Neural progenitor cell (in vitro differentiated cells): ENCODE data around the gene TSEN54. TPM values are rescaled to one million over a fixed set of nuclear protein-coding genes. Genes with fewer than 3 reads are reported as not detected.

Source experiments
- DNase-seq: peaks from one replicate; pipeline ENCODE4 v3.0.0-alpha.2; 2016; ENCODE audit warnings: low spot score
- H2AFZ ChIP-seq: fragments of 200-600 bp; sonication (generic); replicated peaks from 2 replicates; pipeline ENCODE4 v1.6.1; 2016; ENCODE audit warnings: antibody characterized with exemption
- H3F3A ChIP-seq: fragments of 200-600 bp; sonication (generic); 2 replicates; pipeline ENCODE4 v1.6.1; 2016; ENCODE audit warnings: antibody characterized with exemption, low read depth
- H3K27ac ChIP-seq: fragments of 200-600 bp; sonication (generic); 2 replicates; pipeline ENCODE4 v1.5.1; 2016; ENCODE audit warnings: mild to moderate bottlenecking
- H3K27me3 ChIP-seq: fragments of 200-600 bp; sonication (generic); 2 replicates; pipeline ENCODE4 v1.6.1; 2016; ENCODE audit warnings: mild to moderate bottlenecking, moderate library complexity
- H3K36me3 ChIP-seq: fragments of 200-600 bp; sonication (generic); 2 replicates; pipeline ENCODE4 v1.5.1; 2016
- H3K4me1 ChIP-seq: fragments of 200-600 bp; sonication (generic); 2 replicates; pipeline ENCODE4 v1.6.1; 2016; ENCODE audit warnings: mixed run types
- H3K4me2 ChIP-seq: fragments of 200-600 bp; sonication (generic); 2 replicates; pipeline ENCODE4 v1.6.1; 2016
- H3K4me3 ChIP-seq: fragments of 200-600 bp; sonication (generic); 2 replicates; pipeline ENCODE4 v1.5.1; 2016
- H3K79me2 ChIP-seq: fragments of 200-600 bp; sonication (generic); 2 replicates; pipeline ENCODE4 v1.6.1; 2016; ENCODE audit warnings: low read depth
- H3K9ac ChIP-seq: fragments of 200-600 bp; sonication (generic); 2 replicates; pipeline ENCODE4 v1.6.1; 2016
- H3K9me3 ChIP-seq: fragments of 200-600 bp; sonication (generic); 2 replicates; pipeline ENCODE4 v1.5.1; 2016; ENCODE audit warnings: low read depth
- H4K20me1 ChIP-seq: fragments of 200-600 bp; sonication (generic); 2 replicates; pipeline ENCODE4 v1.6.1; 2016; ENCODE audit warnings: low read depth
- H3K27ac Mint-ChIP-seq: 3 replicates; pipeline ENCODE4 v1.8.0; 2021; ENCODE audit warnings: mixed read lengths
- H3K27me3 Mint-ChIP-seq: 2 replicates; pipeline ENCODE4 v1.8.0; 2022; ENCODE audit warnings: low read depth, mild to moderate bottlenecking, inconsistent platforms, moderate library complexity, mixed read lengths; ENCODE audit not compliant: insufficient read depth
- H3K36me3 Mint-ChIP-seq: 3 replicates; pipeline ENCODE4 v1.8.0; 2021; ENCODE audit warnings: mixed read lengths
- H3K4me1 Mint-ChIP-seq: 3 replicates; pipeline ENCODE4 v1.8.0; 2021; ENCODE audit warnings: mixed read lengths
- H3K4me3 Mint-ChIP-seq: 3 replicates; pipeline ENCODE4 v1.8.0; 2021; ENCODE audit warnings: mild to moderate bottlenecking, moderate library complexity, mixed read lengths
- H3K9me3 Mint-ChIP-seq: 3 replicates; pipeline ENCODE4 v1.8.0; 2020; ENCODE audit warnings: mixed read lengths
- CTCF ChIP-seq: fragments of 200-600 bp; sonication (generic); IDR thresholded peaks from 2 replicates; pipeline ENCODE4 v1.5.1; 2017; ENCODE audit warnings: antibody characterized with exemption, mild to moderate bottlenecking
- EZH2 ChIP-seq: fragments of 200-600 bp; sonication (generic); IDR thresholded peaks from 2 replicates; pipeline ENCODE4 v1.6.1; 2017; ENCODE audit warnings: antibody characterized with exemption, mild to moderate bottlenecking, moderate library complexity
- EZH2phosphoT487 ChIP-seq: fragments of 200-600 bp; sonication (generic); IDR thresholded peaks from 2 replicates; pipeline ENCODE4 v1.6.1; 2017; ENCODE audit warnings: antibody characterized with exemption
- total RNA-seq: library from RNA; depleted of rRNA; stranded (reverse); fragments of >200 nt; gene quantifications from 2 replicates; pipeline ENCODE4 v1.2.3, GENCODE V29; 2015; ENCODE audit warnings: low replicate concordance

Gene TSEN54
- total RNA-seq, 1 donor from 2014 or later, result 20.5 TPM

GRCh38 chr17:75535871-75536270, 19.5 kb downstream of the TSEN54 start:
- DNase-seq, result no peak
- Histone ChIP-seq H3K4me2 (no peak overlapping the region), H3K36me3 (no peaks in the 10 kb centered on the region), H3K9ac (no peak overlapping the region), H3F3A (no peaks in the 10 kb centered on the region), H2AFZ (no peak overlapping the region), H3K4me1 (peaks cover 23% of the 10 kb centered on the region), H3K4me3 (no peak overlapping the region), H3K9me3 (no peaks in the 10 kb centered on the region), H4K20me1 (peaks cover 31% of the 10 kb centered on the region), H3K27ac (no peak overlapping the region), H3K27me3 (no peaks in the 10 kb centered on the region), H3K79me2 (peaks cover 22% of the 10 kb centered on the region)
- no peak overlapping the region for H3K27ac Mint-ChIP-seq
- no peak for TF ChIP-seq EZH2phosphoT487
- TF ChIP-seq EZH2, result no peak
- no peak for TF ChIP-seq CTCF
- peaks cover 6% of the 10 kb centered on the region for H3K27me3 Mint-ChIP-seq
- peaks cover 24% of the 10 kb centered on the region for H3K4me1 Mint-ChIP-seq
- H3K9me3 Mint-ChIP-seq, result no peaks in the 10 kb centered on the region
- H3K4me3 Mint-ChIP-seq, result no peak overlapping the region
- H3K36me3 Mint-ChIP-seq, result no peaks in the 10 kb centered on the region

- Histone ChIP-seq H3K9ac (no peak overlapping the region), H3K4me2 (no peak overlapping the region), H3K27me3 (no peaks in the 10 kb centered on the region), H3K79me2 (peaks cover 22% of the 10 kb centered on the region), H3F3A (no peaks in the 10 kb centered on the region), H2AFZ (no peak overlapping the region), H3K27ac (no peak overlapping the region), H3K36me3 (no peaks in the 10 kb centered on the region), H4K20me1 (peaks cover 26% of the 10 kb centered on the region), H3K4me3 (no peak overlapping the region), H3K4me1 (peaks cover 23% of the 10 kb centered on the region), H3K9me3 (no peaks in the 10 kb centered on the region)
- Mint-ChIP-seq H3K9me3 (no peaks in the 10 kb centered on the region), H3K36me3 (no peaks in the 10 kb centered on the region), H3K4me1 (peaks cover 22% of the 10 kb centered on the region), H3K4me3 (no peak overlapping the region), H3K27ac (peak overlapping the region; percentile 83), H3K27me3 (peaks cover 6% of the 10 kb centered on the region)
- no peak for TF ChIP-seq EZH2
- TF ChIP-seq CTCF, result no peak
- no peak for TF ChIP-seq EZH2phosphoT487
- DNase-seq, result no peak
Observed at GRCh38 chr17:75536366-75536765, 20.0 kb downstream of the TSEN54 start.

DNA sequence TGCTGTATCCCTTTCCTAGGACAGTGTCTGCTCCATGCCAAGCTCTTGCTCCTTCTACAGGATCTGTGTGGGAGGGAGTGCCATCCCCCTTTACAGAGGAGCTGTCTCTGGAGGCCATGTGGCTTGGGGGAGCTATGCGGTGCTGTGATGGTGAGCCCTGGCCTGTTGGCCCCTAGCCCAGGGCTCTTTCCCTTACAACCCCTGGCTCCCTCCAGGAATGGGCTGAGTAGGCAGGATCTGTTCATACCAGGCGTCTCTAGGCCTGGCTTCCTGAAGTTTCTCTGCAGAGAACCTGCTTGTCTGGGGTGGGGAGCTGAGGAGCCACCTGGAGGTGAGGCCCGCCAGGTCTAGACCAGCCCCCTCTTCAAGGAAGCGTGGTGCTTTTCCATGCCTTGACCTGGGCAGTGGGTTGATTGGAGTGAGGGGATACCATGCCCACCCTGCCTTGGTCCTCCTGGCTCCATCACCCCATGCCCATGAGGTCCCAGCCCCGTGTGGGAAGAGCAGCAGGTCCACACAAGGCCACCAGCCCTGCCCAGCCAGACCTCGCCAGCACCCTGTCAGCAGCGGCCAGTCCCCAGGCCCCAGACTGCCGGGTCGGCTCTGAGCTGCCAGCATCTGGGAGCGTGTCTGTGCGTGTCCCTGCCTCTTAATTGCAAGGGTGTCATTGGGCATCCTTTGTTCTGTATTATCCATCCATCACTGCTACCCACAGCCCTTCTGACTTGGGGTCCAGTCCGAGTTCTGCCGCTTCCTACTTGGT, 23.8 kb downstream of the TSEN54 start:
- Histone ChIP-seq H3K36me3 (no peaks in the 10 kb centered on the region), H3K9ac (no peak overlapping the region), H3K4me2 (no peak overlapping the region), H3F3A (peaks cover 6% of the 10 kb centered on the region), H3K4me3 (no peak overlapping the region), H3K4me1 (peaks cover 30% of the 10 kb centered on the region), H3K27ac (no peak overlapping the region), H3K79me2 (peaks cover 22% of the 10 kb centered on the region), H4K20me1 (peaks cover 15% of the 10 kb centered on the region), H3K27me3 (no peaks in the 10 kb centered on the region), H2AFZ (no peak overlapping the region), H3K9me3 (no peaks in the 10 kb centered on the region)
- no peak for DNase-seq
- Mint-ChIP-seq H3K36me3 (no peaks in the 10 kb centered on the region), H3K4me3 (no peak overlapping the region), H3K9me3 (no peaks in the 10 kb centered on the region), H3K27me3 (peaks cover 6% of the 10 kb centered on the region), H3K27ac (peak overlapping the region; percentile 79), H3K4me1 (peaks cover 19% of the 10 kb centered on the region)
- no peak for TF ChIP-seq EZH2phosphoT487
- TF ChIP-seq CTCF, result no peak
- no peak for TF ChIP-seq EZH2
